HL-60 (cell line): ENCODE measurements around the gene ZNF133.
"Not testable (repeated sequence)": the region's sequence is repeated elsewhere in the genome, so short reads cannot be mapped to it uniquely, and the experiment has no call there.

Experiments
- CTCF ChIP-seq: IDR thresholded peaks from one replicate; pipeline ENCODE4 v1.5.1; 2011; ENCODE audit warnings: low read length, control low read depth, inconsistent platforms; ENCODE audit not compliant: insufficient read depth
- SPI1 ChIP-seq: IDR thresholded peaks from 2 replicates; pipeline ENCODE4 v1.6.1; 2012; ENCODE audit warnings: low read depth, mild to moderate bottlenecking, borderline replicate concordance

GRCh38 chr20:18275960-18276359 lies 12.4 kb upstream of the ZNF133 start:
- peak; percentile 16 for TF ChIP-seq CTCF
- TF ChIP-seq SPI1 = not testable (repeated sequence)
